Transverse colon (tissue), 4 donors: ENCODE results near the gene ARHGAP10. TPM values are rescaled to one million over a fixed set of nuclear protein-coding genes. Genes with fewer than 3 reads are reported as not detected.
"Not testable (repeated sequence)": the region's sequence is repeated elsewhere in the genome, so short reads cannot be mapped to it uniquely, and the experiment has no call there.

ENCODE experiments used
- DNase-seq: peaks from one replicate; pipeline ENCODE4 v3.0.0-alpha.2; 2019
- H3K27ac ChIP-seq, 4 donors: fragments of 200-600 bp; sonication (generic); 2 replicates each; pipeline ENCODE4 v1.5.1; 2016 to 2018; ENCODE audit warnings: inconsistent platforms in 4 of 4
- H3K27me3 ChIP-seq: fragments of 200-600 bp; sonication (generic); 2 replicates; pipeline ENCODE4 v1.5.1; 2017; ENCODE audit warnings: inconsistent platforms
- H3K36me3 ChIP-seq, 4 donors: fragments of 200-600 bp; sonication (generic); 2 replicates each; pipeline ENCODE4 v1.5.1; 2017 to 2019; ENCODE audit warnings: inconsistent platforms in 4 of 4
- H3K4me1 ChIP-seq, 4 donors: fragments of 200-600 bp; sonication (generic); 2 replicates each; pipeline ENCODE4 v1.5.1; 2017 to 2020; ENCODE audit warnings: inconsistent platforms in 4 of 4
- H3K4me3 ChIP-seq, 4 donors: fragments of 200-600 bp; sonication (generic); 1 replicate in 1 of 4; 2 replicates in 3 of 4; pipeline versions ENCODE4 v1.5.1 to v1.6.1; 2017 to 2019; ENCODE audit warnings: inconsistent platforms in 4 of 4
- H3K9me3 ChIP-seq, 2 donors: fragments of 200-600 bp; sonication (generic); 2 replicates each; pipeline ENCODE4 v1.5.1; 2017 to 2019; ENCODE audit warnings: inconsistent platforms in 2 of 2
- EP300 ChIP-seq: sonication (generic); formaldehyde crosslinking; IDR thresholded peaks from one replicate; pipeline ENCODE4 v1.6.1; 2017; ENCODE audit warnings: antibody characterized with exemption, low read depth
- POLR2A ChIP-seq: fragments of 450-650 bp; IDR thresholded peaks from one replicate; pipeline ENCODE4 v1.6.1; 2016; ENCODE audit warnings: antibody characterized with exemption, mild to moderate bottlenecking, moderate library complexity
- POLR2AphosphoS5 ChIP-seq, 3 donors: sonication (generic); formaldehyde crosslinking; IDR thresholded peaks; one replicate each; pipeline ENCODE4 v1.6.1; 2016; ENCODE audit warnings: antibody characterized with exemption in 3 of 3
- WGBS, 2 donors: methylation state at CpG; one replicate each; pipeline ENCODE4 v1.1.5; 2018; ENCODE audit warnings: low coverage in 1 of 2; 5-methylcytosine and 5-hydroxymethylcytosine counted together
- in situ Hi-C, 4 donors: fragments of 200-750 bp; cut with MboI; loops; one replicate each; pipeline versions ENCODE4 v1.15.0 to v1.15.1; 2017; ENCODE audit warnings: low sequenced_read_pairs in 3 of 4, low pct_ligation_motif_present in 1 of 4, low pct_unique_long_range_greater_than_20kb in 1 of 4
- intact Hi-C: fragments of 100-400 bp; cut with DNase I; formaldehyde crosslinking; loops from one replicate; pipeline ENCODE4 v1.15.1; 2023; ENCODE audit warnings: low total_unique reads
- total RNA-seq, 4 donors: library from RNA; depleted of rRNA; stranded (reverse); fragments of >200 nt; gene quantifications; one replicate each; pipeline ENCODE4 v1.1.0, GENCODE V29; 2016
- TF ChIP-seq, protein P1 (sequence below), 5 experiments: fragments of 200-600 bp in 3 of 5; fragments of 450-650 bp in 2 of 5; sonication (generic) in 3 of 5; IDR thresholded peaks; 1 replicate in 2 of 5; 2 replicates in 3 of 5; pipeline ENCODE4 v1.5.1; 2016 to 2017; ENCODE audit warnings: antibody characterized with exemption in 5 of 5, inconsistent platforms in 3 of 5, mild to moderate bottlenecking in 2 of 5, moderate library complexity in 1 of 5

ARHGAP10 gene
- total RNA-seq, 4 donors from 2014 or later, result 14.7 to 27.3 (median 22.9) TPM

- Histone ChIP-seq H3K36me3 (peaks cover 0 to under 1% (median 0%) of the 10 kb centered on the region in 4 donors), H3K9me3 (no peaks in the 10 kb centered on the region), H3K27me3 (no peaks in the 10 kb centered on the region), H3K4me1 (no peaks in the 10 kb centered on the region), H3K27ac (no peak overlapping the region), H3K4me3 (no peak overlapping the region)
- WGBS, 2 donors, result 94 to 97% methylated on average over 3 of the region's 3 CpGs
- DNase-seq, result no peak
- no peak for TF ChIP-seq POLR2A
- TF ChIP-seq, protein P1, sequence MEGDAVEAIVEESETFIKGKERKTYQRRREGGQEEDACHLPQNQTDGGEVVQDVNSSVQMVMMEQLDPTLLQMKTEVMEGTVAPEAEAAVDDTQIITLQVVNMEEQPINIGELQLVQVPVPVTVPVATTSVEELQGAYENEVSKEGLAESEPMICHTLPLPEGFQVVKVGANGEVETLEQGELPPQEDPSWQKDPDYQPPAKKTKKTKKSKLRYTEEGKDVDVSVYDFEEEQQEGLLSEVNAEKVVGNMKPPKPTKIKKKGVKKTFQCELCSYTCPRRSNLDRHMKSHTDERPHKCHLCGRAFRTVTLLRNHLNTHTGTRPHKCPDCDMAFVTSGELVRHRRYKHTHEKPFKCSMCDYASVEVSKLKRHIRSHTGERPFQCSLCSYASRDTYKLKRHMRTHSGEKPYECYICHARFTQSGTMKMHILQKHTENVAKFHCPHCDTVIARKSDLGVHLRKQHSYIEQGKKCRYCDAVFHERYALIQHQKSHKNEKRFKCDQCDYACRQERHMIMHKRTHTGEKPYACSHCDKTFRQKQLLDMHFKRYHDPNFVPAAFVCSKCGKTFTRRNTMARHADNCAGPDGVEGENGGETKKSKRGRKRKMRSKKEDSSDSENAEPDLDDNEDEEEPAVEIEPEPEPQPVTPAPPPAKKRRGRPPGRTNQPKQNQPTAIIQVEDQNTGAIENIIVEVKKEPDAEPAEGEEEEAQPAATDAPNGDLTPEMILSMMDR (IDR thresholded peaks at IDR 0.05), result no peak
- no peak for TF ChIP-seq EP300
- no peak for TF ChIP-seq POLR2AphosphoS5 (IDR thresholded peaks at IDR 0.05)
- in situ Hi-C loops, result no loop called here
- intact Hi-C loops, result no loop called here
Observed at GRCh38 chr4:147880511-147880910, 148.6 kb downstream of the ARHGAP10 start.

- Histone ChIP-seq H3K36me3 (no peaks in the 10 kb centered on the region), H3K9me3 (no peaks in the 10 kb centered on the region), H3K4me1 (no peaks in the 10 kb centered on the region), H3K27me3 (no peaks in the 10 kb centered on the region), H3K4me3 (no peak overlapping the region), H3K27ac (no peak overlapping the region)
- in situ Hi-C loops (no loop called here), intact Hi-C loops (no loop called here)
- 94 to 95% methylated on average over 2 of the region's 2 CpGs for WGBS, 2 donors
- TF ChIP-seq, protein P1 (IDR thresholded peaks at IDR 0.05), result no peak
- TF ChIP-seq POLR2AphosphoS5 (IDR thresholded peaks at IDR 0.05), result no peak
- no peak for TF ChIP-seq EP300
- TF ChIP-seq POLR2A, result no peak
- DNase-seq, result no peak
Observed at GRCh38 chr4:147884536-147884935, 152.6 kb downstream of the ARHGAP10 start.

- H3K4me3 ChIP-seq, DNase-seq, intact Hi-C loops, H3K27ac ChIP-seq, H3K27me3 ChIP-seq, H3K9me3 ChIP-seq, H3K4me1 ChIP-seq, in situ Hi-C loops, H3K36me3 ChIP-seq: not testable (repeated sequence)
- 75 to 100% methylated on average over 1 of the region's 1 CpG for WGBS, 2 donors
Observed at GRCh38 chr4:147885216-147885615, 153.3 kb downstream of the ARHGAP10 start.

DNA sequence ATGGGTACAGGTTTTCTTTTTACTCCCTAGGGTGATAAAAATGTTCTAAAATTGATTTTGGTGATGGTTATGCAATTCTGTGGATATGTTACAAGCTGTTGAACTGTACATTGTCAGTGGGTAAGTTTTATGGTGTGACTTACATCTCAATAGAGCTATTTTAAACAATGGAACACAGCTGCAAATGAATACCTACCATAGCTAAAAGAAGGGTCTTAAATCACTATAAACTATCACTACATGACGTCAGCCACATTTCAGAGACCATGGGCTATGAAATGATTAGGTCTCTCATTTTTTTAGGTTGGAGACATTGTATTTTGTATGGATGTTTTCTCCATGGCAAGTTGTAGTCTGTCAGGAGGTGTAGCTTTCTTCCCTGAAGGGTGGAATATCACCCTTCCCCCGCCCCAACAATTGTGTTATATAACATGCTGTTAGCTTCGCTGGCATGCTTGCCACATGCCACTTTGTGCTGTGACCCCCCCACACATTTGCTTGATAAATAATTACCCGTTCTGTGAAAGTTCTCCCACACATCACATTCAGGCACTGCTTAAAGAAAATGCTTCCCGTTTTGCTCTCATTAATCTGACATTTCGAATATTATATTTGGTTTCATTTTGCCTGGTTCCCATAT lies 159.7 kb downstream of the ARHGAP10 start:
- no peaks in the 10 kb centered on the region for H3K27me3 ChIP-seq
- intact Hi-C loops, result no loop called here

More for the DNA sequence above, 159.7 kb downstream of the ARHGAP10 start:
- no peaks in the 10 kb centered on the region for H3K36me3 ChIP-seq
- no peak for DNase-seq
- 79 to 82% methylated on average over 6 of the region's 6 CpGs for WGBS, 2 donors
- H3K9me3 ChIP-seq, result peaks cover 9% of the 10 kb centered on the region in 2 donors
- H3K4me3 ChIP-seq, result no peak overlapping the region
- H3K4me1 ChIP-seq, result peaks cover 0 to 3% (median 0%) of the 10 kb centered on the region in 4 donors
- no peak overlapping the region for H3K27ac ChIP-seq
- in situ Hi-C loops, result no loop called here
- TF ChIP-seq POLR2A (no peak), POLR2AphosphoS5 (IDR thresholded peaks at IDR 0.05) (no peak)
- TF ChIP-seq, protein P1 (IDR thresholded peaks at IDR 0.05), result no peak
